ENCODE results near the gene ZNF440. TPM values are rescaled to one million over a fixed set of nuclear protein-coding genes. Genes with fewer than 3 reads are reported as not detected.
A peak's percentile ranks its signal among the peaks of the same experiment; 100 is the strongest.
"Not testable (repeated sequence)": the region's sequence is repeated elsewhere in the genome, so short reads cannot be mapped to it uniquely, and the experiment has no call there.

The ZNF440 gene
- total RNA-seq, 1 experiment from 2014 or later = 19.6 TPM

DNA sequence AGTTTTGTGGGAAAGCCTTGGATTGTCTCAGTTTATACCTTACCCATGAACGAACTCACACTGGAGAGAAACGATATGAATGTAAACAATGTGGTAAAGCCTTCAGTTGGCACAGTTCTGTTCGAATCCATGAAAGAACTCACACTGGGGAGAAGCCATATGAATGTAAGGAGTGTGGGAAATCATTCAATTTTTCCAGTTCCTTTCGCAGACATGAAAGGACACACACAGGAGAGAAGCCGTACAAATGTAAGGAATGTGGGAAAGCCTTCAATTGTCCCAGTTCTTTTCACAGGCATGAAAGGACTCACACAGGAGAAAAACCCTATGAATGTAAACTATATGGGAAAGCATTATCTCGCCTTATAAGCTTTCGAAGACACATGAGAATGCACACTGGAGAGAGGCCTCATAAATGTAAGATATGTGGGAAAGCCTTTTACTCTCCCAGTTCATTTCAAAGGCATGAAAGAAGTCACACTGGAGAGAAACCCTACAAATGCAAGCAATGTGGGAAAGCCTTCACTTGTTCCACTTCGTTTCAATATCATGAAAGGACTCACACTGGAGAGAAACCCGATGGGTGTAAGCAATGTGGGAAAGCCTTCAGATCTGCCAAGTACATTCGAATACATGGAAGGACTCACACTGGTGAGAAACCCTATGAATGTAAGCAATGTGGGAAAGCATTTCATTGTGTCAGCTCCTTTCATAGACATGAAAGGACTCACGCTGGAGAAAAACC lies 7.5 kb upstream of the ZNF440 start:
- peaks cover 32% of the 10 kb centered on the region for H3K9me3 ChIP-seq (ENCODE audit: low read length)
- H3K9ac ChIP-seq (ENCODE audit: low read length) = no peak overlapping the region
- no peak overlapping the region for H3K27ac ChIP-seq (ENCODE audit: low read length)
- H3K4me1 ChIP-seq (ENCODE audit: low read length) = no peaks in the 10 kb centered on the region
- H4K20me1 ChIP-seq (ENCODE audit: insufficient read depth, low read depth, low read length) = no peaks in the 10 kb centered on the region
- no peak overlapping the region for H3K4me2 ChIP-seq (ENCODE audit: low read depth, low read length, poor library complexity, severe bottlenecking)
- H3K9me2 ChIP-seq (replicated peaks; ENCODE audit: insufficient read depth, low read length) = no peaks in the 10 kb centered on the region
- H3K27me3 ChIP-seq (ENCODE audit: low read length) = no peaks in the 10 kb centered on the region
- no peak overlapping the region for H2AFZ ChIP-seq (ENCODE audit: low read length)
- no peaks in the 10 kb centered on the region for H3K79me2 ChIP-seq (ENCODE audit: low read length)
- H3K36me3 ChIP-seq (ENCODE audit: insufficient read depth, low read length) = peaks cover 12% of the 10 kb centered on the region; the same call in 1 of the 2 replicates
- DNase-seq = no peak
- no peak overlapping the region for H3K4me3 ChIP-seq (ENCODE audit: low read length)

DNA sequence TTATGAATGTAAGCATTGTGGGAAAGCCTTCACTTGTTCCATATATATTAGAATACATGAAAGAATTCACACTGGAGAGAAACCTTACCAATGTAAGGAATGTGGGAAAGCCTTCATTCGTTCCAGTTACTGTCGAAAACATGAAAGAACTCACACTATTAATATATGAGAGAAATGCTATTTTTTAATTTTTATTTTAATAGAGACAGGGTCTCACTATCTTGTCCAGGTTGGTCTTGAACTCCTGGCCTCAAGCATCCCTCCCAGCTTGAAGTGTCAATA lies 7.0 kb upstream of the ZNF440 start:
- Histone ChIP-seq H3K4me3 (ENCODE audit: low read length) (no peak overlapping the region), H3K36me3 (ENCODE audit: insufficient read depth, low read length) (peaks cover 12% of the 10 kb centered on the region; the same call in 1 of the 2 replicates), H3K9me3 (ENCODE audit: low read length) (peaks cover 31% of the 10 kb centered on the region), H4K20me1 (ENCODE audit: insufficient read depth, low read depth, low read length) (no peaks in the 10 kb centered on the region), H3K4me1 (ENCODE audit: low read length) (no peaks in the 10 kb centered on the region), H3K9ac (ENCODE audit: low read length) (no peak overlapping the region), H3K79me2 (ENCODE audit: low read length) (no peaks in the 10 kb centered on the region), H3K27me3 (ENCODE audit: low read length) (no peaks in the 10 kb centered on the region), H3K4me2 (ENCODE audit: low read depth, low read length, poor library complexity, severe bottlenecking) (no peak overlapping the region), H2AFZ (ENCODE audit: low read length) (no peak overlapping the region), H3K9me2 (replicated peaks; ENCODE audit: insufficient read depth, low read length) (no peaks in the 10 kb centered on the region), H3K27ac (ENCODE audit: low read length) (no peak overlapping the region)
- DNase-seq = no peak

DNA sequence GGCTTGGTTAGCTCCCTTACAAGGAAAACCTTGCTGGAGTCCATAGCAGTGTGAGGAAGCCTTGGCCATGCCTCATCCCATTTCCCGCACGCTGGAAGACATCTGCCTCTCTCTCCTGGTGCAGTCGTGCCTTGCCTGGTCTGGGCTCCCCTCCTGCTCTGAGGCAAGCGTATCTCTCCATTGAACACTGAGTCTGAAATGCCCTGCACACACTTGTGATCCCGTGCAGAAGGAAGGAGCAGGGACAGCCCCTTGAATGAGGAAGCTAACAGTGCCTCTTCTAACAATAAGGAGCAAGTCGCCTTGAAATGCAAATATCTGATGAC lies 407 bp upstream of the ZNF440 start:
- Histone ChIP-seq H3K9ac (ENCODE audit: low read length) (peak overlapping the region; percentile 84), H4K20me1 (ENCODE audit: insufficient read depth, low read depth, low read length) (no peaks in the 10 kb centered on the region), H3K79me2 (ENCODE audit: low read length) (peaks cover 23% of the 10 kb centered on the region)

DNA sequence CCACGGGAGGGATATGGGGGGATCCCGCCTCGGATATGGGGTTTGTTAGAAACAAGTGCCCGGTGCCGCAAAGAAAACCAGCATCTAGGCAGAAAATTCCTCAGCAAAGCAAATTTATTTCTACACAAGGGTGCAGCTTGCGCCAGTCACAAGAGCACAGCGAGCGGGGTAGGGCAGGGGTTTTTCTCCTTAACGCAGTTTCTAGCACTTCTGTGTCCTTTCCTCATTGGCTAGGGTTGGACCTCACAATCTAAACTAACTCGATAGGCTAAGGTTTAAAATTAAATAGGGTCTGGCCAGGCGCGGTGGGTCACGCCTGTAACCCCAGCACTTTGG lies 595 bp downstream of the ZNF440 start:
- Histone ChIP-seq H3K36me3 (ENCODE audit: insufficient read depth, low read length) (no peaks in the 10 kb centered on the region; the same call in 1 of the 2 replicates), H3K9me3 (ENCODE audit: low read length) (no peaks in the 10 kb centered on the region), H3K4me3 (ENCODE audit: low read length) (peak overlapping the region; percentile 83), H4K20me1 (ENCODE audit: insufficient read depth, low read depth, low read length) (no peaks in the 10 kb centered on the region), H3K9ac (ENCODE audit: low read length) (peak overlapping the region; percentile 84), H2AFZ (ENCODE audit: low read length) (0 out of 2 replicates have a peak overlapping the region, but pooled peaks have one; percentile 86), H3K27me3 (ENCODE audit: low read length) (no peaks in the 10 kb centered on the region), H3K9me2 (replicated peaks; ENCODE audit: insufficient read depth, low read length) (no peaks in the 10 kb centered on the region), H3K27ac (ENCODE audit: low read length) (no peak overlapping the region), H3K79me2 (ENCODE audit: low read length) (peaks cover 29% of the 10 kb centered on the region), H3K4me2 (ENCODE audit: low read depth, low read length, poor library complexity, severe bottlenecking) (peak overlapping the region; percentile 81), H3K4me1 (ENCODE audit: low read length) (peaks cover 13% of the 10 kb centered on the region)
- peak; percentile 54 for DNase-seq

More for the DNA sequence above, 407 bp upstream of the ZNF440 start:
- Histone ChIP-seq H3K4me1 (ENCODE audit: low read length) (peaks cover 13% of the 10 kb centered on the region), H3K4me2 (ENCODE audit: low read depth, low read length, poor library complexity, severe bottlenecking) (peak overlapping the region; percentile 81), H3K9me3 (ENCODE audit: low read length) (no peaks in the 10 kb centered on the region), H3K27ac (ENCODE audit: low read length) (no peak overlapping the region), H3K9me2 (replicated peaks; ENCODE audit: insufficient read depth, low read length) (no peaks in the 10 kb centered on the region), H3K36me3 (ENCODE audit: insufficient read depth, low read length) (no peaks in the 10 kb centered on the region), H2AFZ (ENCODE audit: low read length) (peak overlapping the region; percentile 86), H3K27me3 (ENCODE audit: low read length) (no peaks in the 10 kb centered on the region), H3K4me3 (ENCODE audit: low read length) (peak overlapping the region; percentile 83)
- DNase-seq = no peak

DNA sequence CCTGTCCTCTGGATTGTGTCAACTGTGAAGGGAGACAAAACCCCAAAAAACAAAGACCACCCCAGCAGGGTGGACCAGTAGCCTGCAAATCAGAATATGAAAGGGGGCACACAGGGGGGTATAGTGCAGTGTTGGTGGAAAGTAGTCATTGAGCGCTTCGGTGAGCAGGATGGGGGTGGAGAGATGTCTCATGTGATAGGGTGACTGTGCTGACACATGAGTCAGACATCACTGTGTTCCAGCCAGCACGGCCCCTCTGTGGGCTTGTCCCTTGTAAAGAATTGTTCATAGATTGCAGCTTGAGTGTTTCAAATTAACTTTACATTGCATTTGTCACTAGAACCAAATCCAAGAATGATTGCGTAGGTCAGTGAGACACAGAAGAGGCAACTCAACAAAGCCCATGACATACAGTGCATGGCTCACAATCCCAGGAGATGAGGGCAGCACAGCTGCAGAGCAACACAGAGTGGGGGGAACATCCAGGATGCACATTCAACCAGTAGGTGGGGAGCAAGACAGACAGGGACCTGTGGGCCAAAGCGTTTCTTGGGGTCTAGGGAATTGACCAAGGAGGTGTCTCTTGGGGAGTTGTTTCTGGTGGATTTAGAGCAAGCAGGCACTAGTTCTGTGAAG lies 7.5 kb downstream of the ZNF440 start:
- H3K4me1 ChIP-seq (ENCODE audit: low read length) = peaks cover 11% of the 10 kb centered on the region
- no peak overlapping the region for H2AFZ ChIP-seq (ENCODE audit: low read length)
- no peaks in the 10 kb centered on the region for H3K27me3 ChIP-seq (ENCODE audit: low read length)
- H3K79me2 ChIP-seq (ENCODE audit: low read length) = peaks cover 45% of the 10 kb centered on the region
- no peak overlapping the region for H3K9ac ChIP-seq (ENCODE audit: low read length)
- H4K20me1 ChIP-seq (ENCODE audit: insufficient read depth, low read depth, low read length) = no peaks in the 10 kb centered on the region
- H3K9me3 ChIP-seq (ENCODE audit: low read length) = peaks cover 3% of the 10 kb centered on the region; the same call in 1 of the 2 replicates
- DNase-seq = no peak
- no peaks in the 10 kb centered on the region for H3K9me2 ChIP-seq (replicated peaks; ENCODE audit: insufficient read depth, low read length)
- H3K27ac ChIP-seq (ENCODE audit: low read length) = no peak overlapping the region
- no peak overlapping the region for H3K4me3 ChIP-seq (ENCODE audit: low read length)
- no peak overlapping the region for H3K4me2 ChIP-seq (ENCODE audit: low read depth, low read length, poor library complexity, severe bottlenecking)
- H3K36me3 ChIP-seq (ENCODE audit: insufficient read depth, low read length) = peaks cover 5% of the 10 kb centered on the region; the same call in 1 of the 2 replicates

DNA sequence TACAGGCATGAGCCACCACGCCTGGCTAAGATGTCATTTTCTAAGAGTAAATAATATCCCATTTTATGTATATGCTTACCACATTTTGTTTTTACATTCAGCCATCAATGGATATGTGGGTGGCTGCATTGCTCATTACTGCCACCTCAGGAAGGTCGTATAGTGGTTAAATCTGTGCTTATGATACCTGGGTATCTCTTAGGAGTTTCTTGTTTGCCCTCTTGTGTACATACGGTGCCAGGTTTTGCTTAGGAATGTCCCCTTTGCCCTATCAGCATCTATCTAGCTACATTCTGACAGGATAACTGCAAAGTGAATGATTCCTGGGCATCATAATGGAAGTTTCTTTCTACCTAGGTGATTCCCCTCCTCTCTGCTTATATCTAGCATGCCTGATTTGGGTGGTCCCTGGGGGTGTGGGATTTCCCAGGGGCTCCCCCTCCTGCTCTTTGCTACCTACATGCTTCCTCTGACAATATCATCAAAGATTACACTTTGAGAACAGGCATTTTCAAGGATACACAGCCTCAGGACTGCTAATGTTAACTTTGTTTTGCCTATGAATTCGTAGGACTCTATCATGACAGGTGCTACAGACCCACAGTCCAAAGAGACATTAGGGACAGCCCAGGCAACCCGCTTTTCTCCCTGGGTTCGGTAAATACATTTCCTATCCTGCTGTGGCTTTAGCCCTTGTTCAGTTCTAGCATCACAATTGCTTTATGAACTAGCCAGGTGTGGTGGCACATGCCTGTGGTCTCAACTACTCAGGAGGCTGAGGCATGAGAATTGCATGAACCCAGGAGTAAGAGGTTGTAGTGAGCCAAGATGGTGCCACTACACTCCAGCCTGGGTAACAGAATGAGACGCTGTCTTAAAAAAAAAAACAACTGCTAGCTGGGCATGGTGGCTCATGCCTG lies 15.1 kb downstream of the ZNF440 start:
- not testable (repeated sequence) for DNase-seq; H3K4me1 ChIP-seq (ENCODE audit: low read length); H2AFZ ChIP-seq (ENCODE audit: low read length); H3K9me2 ChIP-seq (replicated peaks; ENCODE audit: insufficient read depth, low read length); H3K4me3 ChIP-seq (ENCODE audit: low read length); H3K27me3 ChIP-seq (ENCODE audit: low read length); H3K27ac ChIP-seq (ENCODE audit: low read length); H4K20me1 ChIP-seq (ENCODE audit: insufficient read depth, low read depth, low read length); H3K4me2 ChIP-seq (ENCODE audit: low read depth, low read length, poor library complexity, severe bottlenecking); H3K9ac ChIP-seq (ENCODE audit: low read length)
- H3K36me3 ChIP-seq (ENCODE audit: insufficient read depth, low read length) = peaks cover 41% of the 10 kb centered on the region
- peaks cover 26% of the 10 kb centered on the region for H3K9me3 ChIP-seq (ENCODE audit: low read length)
- peaks cover 18% of the 10 kb centered on the region; the same call in 1 of the 2 replicates for H3K79me2 ChIP-seq (ENCODE audit: low read length)

DNA sequence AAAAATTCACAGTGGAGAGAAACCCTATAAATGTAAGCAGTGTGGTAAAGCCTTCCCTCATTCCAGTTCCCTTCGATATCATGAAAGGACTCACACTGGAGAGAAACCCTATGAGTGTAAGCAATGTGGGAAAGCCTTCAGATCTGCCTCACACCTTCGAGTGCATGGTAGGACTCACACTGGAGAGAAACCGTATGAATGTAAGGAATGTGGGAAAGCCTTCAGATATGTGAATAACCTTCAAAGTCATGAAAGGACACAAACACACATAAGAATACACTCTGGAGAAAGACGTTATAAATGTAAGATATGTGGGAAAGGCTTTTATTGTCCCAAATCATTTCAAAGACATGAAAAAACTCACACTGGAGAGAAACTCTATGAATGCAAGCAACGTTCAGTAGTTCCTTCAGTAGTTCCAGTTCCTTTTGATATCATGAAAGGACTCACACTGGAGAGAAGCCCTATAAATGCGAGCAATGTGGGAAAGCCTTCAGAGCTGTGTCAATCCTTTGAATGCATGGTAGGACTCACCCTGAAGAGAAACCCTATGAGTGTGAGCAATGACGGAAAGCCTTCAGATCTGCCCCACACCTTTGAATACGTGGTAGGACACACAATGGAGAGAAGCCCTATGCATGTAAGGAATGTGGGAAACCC lies 18.3 kb downstream of the ZNF440 start:
- no peaks in the 10 kb centered on the region for H3K4me1 ChIP-seq (ENCODE audit: low read length)
- H3K9me3 ChIP-seq (ENCODE audit: low read length) = peaks cover 21% of the 10 kb centered on the region
- peaks cover 6% of the 10 kb centered on the region; the same call in 1 of the 2 replicates for H3K79me2 ChIP-seq (ENCODE audit: low read length)
- H3K9me2 ChIP-seq (replicated peaks; ENCODE audit: insufficient read depth, low read length) = no peaks in the 10 kb centered on the region
- no peak overlapping the region for H3K4me2 ChIP-seq (ENCODE audit: low read depth, low read length, poor library complexity, severe bottlenecking)
- DNase-seq = no peak
- H3K27ac ChIP-seq (ENCODE audit: low read length) = no peak overlapping the region
- no peaks in the 10 kb centered on the region for H4K20me1 ChIP-seq (ENCODE audit: insufficient read depth, low read depth, low read length)
- H3K9ac ChIP-seq (ENCODE audit: low read length) = no peak overlapping the region
- no peak overlapping the region for H2AFZ ChIP-seq (ENCODE audit: low read length)
- peaks cover 43% of the 10 kb centered on the region for H3K36me3 ChIP-seq (ENCODE audit: insufficient read depth, low read length)
- no peak overlapping the region for H3K4me3 ChIP-seq (ENCODE audit: low read length)
- no peaks in the 10 kb centered on the region for H3K27me3 ChIP-seq (ENCODE audit: low read length)

DNA sequence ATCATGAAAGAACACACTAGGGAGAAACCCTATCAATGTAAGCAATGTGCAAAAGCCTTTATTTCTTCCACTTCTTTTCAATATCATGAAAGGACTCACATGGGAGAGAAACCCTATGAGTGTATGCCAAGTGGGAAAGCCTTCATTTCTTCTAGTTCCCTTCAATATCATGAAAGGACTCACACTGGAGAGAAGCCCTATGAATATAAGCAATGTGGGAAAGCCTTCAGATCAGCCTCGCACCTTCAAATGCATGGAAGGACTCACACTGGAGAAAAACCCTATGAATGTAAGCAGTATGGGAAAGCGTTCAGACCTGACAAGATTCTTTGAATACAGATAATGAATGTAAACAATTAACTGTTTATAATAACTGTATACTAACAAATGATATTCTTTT lies 19.5 kb downstream of the ZNF440 start:
- Histone ChIP-seq H2AFZ (ENCODE audit: low read length) (no peak overlapping the region), H3K4me1 (ENCODE audit: low read length) (no peaks in the 10 kb centered on the region), H3K9me3 (ENCODE audit: low read length) (peaks cover 19% of the 10 kb centered on the region), H3K4me3 (ENCODE audit: low read length) (no peak overlapping the region), H3K4me2 (ENCODE audit: low read depth, low read length, poor library complexity, severe bottlenecking) (no peak overlapping the region), H4K20me1 (ENCODE audit: insufficient read depth, low read depth, low read length) (no peaks in the 10 kb centered on the region), H3K36me3 (ENCODE audit: insufficient read depth, low read length) (peaks cover 43% of the 10 kb centered on the region), H3K27ac (ENCODE audit: low read length) (no peak overlapping the region), H3K9ac (ENCODE audit: low read length) (no peak overlapping the region), H3K27me3 (ENCODE audit: low read length) (no peaks in the 10 kb centered on the region), H3K79me2 (ENCODE audit: low read length) (no peaks in the 10 kb centered on the region), H3K9me2 (replicated peaks; ENCODE audit: insufficient read depth, low read length) (no peaks in the 10 kb centered on the region)
- no peak for DNase-seq

Data from Karpas-422 (cell line).